HT-29 (cell line): Measurements from ENCODE around the gene MELK. TPM values are rescaled to one million over a fixed set of nuclear protein-coding genes. Genes with fewer than 3 reads are reported as not detected.

Experiments used
- DNase-seq: peaks from one replicate; pipeline ENCODE4 v3.0.0-alpha.2; 2015; ENCODE audit warnings: low spot score
- total RNA-seq: library from RNA; depleted of rRNA; stranded (reverse); fragments of >200 nt; shearing (Covaris generic); gene quantifications from 2 replicates; pipeline ENCODE4 v1.2.3, GENCODE V29; 2014

Gene MELK
- total RNA-seq, 1 experiment from 2014 or later = 21.8 TPM

DNA sequence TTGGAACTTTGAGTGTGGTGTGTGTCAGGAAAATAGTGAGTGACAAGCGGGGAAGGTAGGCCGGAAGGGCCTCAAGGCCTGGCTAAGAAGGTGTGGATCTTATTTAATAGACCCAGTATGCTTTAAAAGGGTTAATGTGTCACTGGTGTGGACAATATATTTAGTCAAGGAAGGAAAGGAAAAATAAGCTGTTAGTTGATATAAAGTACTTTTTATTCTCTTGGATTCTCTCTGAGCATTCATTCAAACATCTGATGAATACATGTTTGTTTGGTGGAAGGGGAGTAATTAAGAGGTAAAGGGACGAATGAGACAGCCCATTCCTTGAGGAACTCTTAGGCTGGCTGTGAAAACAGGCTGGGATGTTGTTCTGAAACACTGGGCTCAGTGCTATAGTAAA, 98.9 kb downstream of the MELK start:
- DNase-seq = no peak

- no peak for DNase-seq
These were observed 103.4 kb downstream of the MELK start for GRCh38 chr9:36676091-36676490.

DNA sequence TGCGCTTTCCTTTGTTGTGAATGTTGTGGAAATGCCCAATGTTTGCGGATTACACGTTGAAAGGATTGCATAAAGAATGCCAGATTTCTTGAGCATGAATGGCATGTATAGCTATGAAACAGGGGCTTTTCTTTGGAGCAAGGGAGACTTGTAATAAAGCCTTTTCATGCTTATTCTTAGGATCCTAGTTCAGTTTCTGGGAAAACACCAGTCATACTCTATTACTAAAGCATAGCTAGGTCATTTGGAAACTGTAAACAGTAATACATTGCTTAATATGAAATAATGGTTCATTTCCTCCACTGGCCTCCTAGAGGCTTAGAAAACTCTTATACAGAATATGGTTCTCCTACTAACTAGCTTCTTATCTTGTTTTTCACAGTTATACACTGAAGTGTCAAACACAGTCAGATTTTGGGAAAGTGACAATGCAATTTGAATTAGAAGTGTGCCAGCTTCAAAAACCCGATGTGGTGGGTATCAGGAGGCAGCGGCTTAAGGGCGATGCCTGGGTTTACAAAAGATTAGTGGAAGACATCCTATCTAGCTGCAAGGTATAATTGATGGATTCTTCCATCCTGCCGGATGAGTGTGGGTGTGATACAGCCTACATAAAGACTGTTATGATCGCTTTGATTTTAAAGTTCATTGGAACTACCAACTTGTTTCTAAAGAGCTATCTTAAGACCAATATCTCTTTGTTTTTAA, 104.2 kb downstream of the MELK start:
- DNase-seq = no peak

DNA sequence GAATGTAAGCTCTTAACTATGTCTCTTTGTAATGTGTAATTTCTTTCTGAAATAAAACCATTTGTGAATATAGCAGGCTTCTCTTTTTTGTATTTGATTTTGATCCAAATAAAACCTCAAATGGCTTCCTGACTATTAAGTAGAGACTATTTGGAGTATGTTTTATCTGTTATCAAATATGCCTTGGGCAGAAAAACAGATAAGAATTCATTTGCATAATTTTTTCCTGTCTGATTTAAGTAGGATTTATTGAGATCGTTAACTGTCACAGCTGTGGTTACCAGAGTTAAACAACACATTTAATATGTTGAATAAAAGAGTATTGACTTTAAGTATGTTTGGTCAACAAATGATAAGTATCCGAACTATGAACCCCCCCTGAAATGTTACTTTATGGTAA, 104.9 kb downstream of the MELK start:
- no peak for DNase-seq

DNA sequence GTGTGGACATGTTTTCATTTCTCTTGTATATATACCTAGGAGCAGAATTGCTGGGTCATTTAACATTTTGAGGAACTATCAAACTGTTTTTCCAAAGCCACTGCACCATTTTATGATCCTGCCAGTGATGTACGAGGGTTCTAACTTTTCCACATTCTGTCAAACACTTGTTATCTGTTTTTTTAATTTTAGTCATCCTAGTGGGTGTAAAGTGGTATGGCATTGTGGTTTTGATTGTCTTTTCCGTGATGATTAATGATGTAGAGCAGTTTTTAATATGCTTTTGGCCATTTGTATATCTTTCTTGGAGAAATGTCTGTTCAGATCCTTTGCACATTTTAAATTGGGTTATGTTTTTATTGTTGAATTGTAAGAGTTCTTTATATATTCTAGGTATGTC, 107.0 kb downstream of the MELK start:
- no peak for DNase-seq

GRCh38 chr9:36686471-36686870, 113.8 kb downstream of the MELK start:
- no peak for DNase-seq

DNA sequence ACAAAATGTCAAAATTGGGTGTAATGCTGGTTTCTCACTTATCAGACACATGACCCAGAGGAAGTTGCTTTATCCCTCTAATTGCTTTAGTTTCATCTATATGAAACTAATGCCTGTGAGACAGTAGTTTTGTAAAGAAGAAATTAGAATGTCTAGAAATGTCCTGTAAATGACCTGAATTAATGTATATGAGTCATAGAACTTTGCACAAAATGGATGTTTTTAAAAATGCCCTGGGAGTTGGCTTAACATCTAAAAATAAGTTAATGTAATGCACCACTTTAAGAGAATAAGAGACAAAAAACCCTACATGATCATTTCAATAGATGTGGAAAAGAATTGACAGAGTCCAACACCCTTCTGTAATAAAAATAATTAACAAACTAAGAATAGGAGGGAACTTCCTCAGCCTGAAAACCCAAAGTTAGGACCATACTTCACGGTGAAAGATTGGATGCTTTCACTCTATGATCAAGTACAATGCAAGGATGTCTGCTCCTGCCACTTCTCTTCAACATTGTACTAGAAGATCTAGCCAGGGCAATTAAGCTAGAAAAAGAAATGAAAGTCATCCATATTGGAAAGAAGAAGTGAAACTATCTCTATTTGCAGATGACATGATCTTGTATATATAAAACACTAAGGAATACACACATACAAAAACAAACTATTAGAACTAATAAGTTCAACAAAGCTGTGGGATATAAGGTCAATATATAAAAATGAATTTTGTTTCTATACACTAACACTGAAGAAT, 117.9 kb downstream of the MELK start:
- no peak for DNase-seq

DNA sequence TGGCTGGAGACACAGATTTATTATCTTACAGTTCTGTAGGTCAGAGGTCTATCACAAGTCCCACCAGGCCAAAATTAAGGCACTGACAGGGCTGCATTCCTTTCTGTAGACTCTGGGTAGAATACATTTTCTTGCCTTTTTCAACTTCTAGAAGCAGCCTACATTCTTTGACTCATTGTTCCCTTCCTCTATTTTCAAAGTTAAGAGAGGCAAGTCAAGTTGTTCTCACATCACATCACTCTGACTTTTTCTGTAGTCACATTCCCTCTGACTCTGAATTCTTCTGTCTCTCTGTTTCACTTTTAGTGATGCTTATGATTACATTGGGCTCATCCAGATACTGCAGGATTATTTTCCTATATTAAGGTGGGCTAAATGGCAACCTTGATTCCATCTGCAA, 119.0 kb downstream of the MELK start:
- no peak for DNase-seq

DNA sequence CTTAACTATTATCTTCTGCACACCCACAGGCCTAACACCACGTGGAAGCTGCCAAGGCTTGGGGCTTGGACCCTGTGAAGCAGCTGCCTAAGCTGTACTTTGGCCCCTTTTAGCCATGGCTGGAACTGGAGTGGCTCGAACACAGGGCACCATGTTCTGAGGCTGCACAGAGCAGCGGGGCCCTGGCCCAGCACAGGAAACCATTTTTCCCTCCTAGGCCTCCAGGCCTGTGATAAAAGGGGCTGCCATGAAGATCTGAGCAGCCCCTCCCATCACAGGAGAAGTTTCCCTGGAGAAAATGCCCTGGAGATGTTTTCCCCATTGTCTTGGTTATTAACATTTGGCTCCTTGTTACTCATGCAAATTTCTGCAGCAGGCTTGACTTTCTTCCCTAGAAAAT, 126.3 kb downstream of the MELK start:
- no peak for DNase-seq

GRCh38 chr9:36704148-36704547, 131.5 kb downstream of the MELK start:
- DNase-seq = no peak

DNA sequence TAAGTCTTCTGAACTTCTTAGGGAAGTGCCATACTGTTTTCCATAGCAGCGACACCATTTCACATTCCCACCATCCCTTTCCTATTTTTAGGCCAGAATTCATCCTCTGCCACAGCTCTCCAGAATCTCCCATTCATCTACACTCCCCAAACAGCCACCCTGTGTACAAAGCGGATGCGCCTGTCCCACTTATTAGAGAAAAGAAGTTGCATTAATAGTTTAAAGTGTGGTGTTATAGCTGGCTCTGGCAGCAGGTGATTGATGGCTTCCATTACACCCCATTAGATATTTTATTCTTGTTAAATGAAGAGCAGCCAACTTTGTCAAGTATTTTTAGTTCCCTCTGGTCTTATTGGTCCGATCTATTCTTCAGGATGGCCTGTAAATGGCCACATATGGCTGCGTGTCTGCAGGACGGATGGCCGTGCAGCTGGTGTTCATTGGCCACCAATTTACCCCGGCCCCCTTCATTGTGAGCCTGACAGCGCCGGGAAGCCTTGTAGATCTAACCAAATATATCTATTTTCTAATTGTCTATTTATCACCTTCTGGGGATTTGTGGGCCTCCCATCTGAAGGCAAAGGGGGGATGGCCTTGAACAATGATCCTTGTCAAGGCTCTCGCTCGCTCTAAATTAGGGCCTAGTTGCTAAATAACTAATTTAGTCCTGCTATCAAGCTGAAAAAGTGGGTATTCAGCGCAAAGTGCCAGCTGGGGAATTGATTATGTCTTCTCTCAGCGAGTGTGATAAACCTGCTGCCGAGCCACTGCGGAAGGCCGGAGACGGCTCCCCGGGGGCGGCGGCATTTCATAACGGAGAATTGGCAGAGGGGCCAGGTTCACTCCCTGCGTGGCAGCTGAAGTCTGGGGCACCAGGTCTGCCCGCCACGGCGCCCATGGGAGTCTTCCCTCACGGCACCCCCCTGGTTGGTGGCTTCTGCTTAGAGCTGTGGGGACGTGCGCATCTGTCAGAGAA, 141.1 kb downstream of the MELK start:
- DNase-seq = no peak

DNA sequence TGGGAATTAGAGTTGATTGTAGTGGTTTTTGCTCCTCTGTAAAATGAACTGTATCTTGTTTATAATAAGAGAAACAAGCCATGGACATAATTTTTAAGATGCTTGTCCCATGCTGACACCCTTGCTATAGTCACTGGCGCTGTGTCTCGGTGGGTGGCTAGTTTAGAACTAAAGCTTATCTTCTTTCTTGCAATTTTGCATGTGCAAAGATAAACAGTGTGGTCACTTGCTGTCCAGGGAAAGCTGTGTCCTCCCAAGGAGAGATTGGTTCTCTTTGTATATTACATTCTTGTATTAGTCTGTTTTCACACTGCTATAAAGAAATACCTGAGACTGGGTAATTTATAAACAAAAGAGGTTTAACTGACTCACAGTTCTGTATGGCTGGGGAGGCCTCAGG, 143.8 kb downstream of the MELK start:
- DNase-seq = no peak

DNA sequence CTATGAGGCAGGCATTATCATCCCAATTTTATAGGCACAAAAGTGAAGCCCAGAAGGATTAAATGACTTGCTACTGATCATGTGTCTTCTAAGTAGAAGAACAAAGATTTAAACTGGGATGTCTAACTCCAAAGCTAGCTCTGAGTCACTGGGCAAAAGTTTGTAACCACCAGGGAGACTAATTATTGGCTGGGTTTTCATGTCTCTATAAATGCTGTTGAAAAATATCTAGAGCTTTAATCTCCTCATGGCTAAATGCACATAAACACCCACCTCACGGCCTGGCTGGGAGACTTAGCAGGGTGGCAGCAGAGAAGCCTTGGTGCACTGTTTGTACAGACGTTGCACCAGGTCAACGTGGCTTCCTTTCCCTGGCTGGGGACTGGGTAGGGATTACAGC, 144.6 kb downstream of the MELK start:
- DNase-seq = no peak

DNA sequence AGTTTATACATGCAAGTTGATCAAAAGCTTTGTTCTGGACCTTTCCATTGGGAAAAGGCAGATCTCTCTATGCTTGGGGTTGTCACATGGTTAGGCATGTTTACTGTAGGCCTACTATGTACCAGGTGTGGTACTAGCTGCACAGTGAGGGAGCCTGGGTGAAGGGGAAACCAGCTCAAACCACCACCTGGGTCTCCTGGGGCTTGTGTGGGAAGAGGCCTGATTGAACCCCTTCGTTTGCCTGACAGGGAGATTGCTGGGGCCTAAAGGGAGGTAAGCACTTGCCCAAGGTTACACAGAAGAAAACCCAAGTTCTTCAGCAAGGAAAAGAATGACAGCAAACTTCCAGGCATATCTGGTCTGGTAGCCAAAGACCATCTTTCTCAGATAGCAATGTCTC, 145.9 kb downstream of the MELK start:
- DNase-seq = no peak

DNA sequence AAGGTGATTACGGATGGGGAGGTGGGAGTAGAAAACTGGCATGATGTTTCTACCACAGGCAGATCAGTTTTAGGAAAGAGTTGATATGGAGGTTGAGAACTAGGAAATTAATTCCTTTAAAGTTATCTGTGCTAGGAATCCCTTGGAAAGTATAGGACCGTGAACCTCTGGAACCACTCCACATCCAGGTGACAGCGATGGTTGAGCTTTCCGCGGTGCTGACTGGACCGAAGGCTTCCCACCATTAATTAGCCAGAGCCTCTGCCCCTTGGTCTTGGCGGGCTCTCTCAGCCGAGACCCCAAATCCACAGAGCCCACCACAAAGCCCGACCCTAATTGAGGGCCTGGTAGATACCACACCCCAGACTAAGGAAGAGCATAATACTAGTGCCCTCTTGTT, 147.3 kb downstream of the MELK start:
- DNase-seq = no peak

- DNase-seq = peak; percentile 21
These were observed 149.3 kb downstream of the MELK start for GRCh38 chr9:36721846-36722588.

DNA sequence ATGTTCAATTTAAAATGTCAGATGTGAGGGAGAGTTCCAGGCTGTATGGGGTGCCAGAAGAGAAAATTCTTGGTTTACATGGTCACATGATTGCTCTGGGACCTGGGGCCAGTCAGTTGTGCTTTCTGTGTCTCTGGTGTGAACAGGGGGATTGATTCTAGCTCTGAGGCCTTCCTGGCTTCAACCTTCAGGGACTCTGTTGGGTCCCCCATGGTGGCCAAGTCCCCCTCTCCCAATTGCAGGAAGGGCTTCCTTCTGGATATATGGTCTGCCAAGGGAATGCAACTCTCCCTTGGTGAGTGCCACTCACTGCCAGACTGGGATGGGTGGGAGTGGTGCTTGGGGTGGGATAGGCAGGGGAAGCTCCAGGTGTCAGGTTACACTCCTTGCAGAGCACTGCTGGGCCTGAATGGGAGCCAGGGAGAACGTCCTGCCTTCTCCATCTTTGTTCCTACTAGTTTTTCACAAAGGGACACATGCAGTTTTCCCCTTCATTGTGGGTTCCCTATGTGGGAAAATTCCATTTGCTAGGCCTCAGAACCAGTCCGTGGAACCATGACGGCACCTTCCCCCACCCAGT, 153.2 kb downstream of the MELK start:
- DNase-seq = no peak
